CD4-positive, alpha-beta T cell (primary cell): ENCODE data around the gene SIMC1. TPM values are rescaled to one million over a fixed set of nuclear protein-coding genes. Genes with fewer than 3 reads are reported as not detected.
A peak's percentile ranks its signal among the peaks of the same experiment; 100 is the strongest.

Experiments used
- ATAC-seq: fragments of 200-7000 bp; cut with Tn5 transposase; one replicate; pipeline ENCODE4 v1.10.0; 2022; ENCODE audit warnings: mild to moderate bottlenecking; ENCODE audit not compliant: poor library complexity
- CTCF ChIA-PET: fragments of 350-600 bp; sonication (Branson Sonifier 250); formaldehyde crosslinking; loops from one replicate; lab custom pipeline; 2021; ENCODE audit warnings: antibody characterized with exemption, inconsistent platforms; lab: Charles Lee
- POLR2A ChIA-PET: fragments of 350-600 bp; sonication (Branson Sonifier 250); formaldehyde crosslinking; loops from one replicate; lab custom pipeline; 2021; ENCODE audit warnings: antibody characterized with exemption, inconsistent platforms; lab: Charles Lee
- DNase-seq, 14 experiments: peaks; one replicate each; pipeline ENCODE4 v3.0.0-alpha.2; 2013 to 2020; ENCODE audit warnings: mixed read lengths in 2 of 14
- H3K27ac ChIP-seq, 2 donors: one replicate each; pipeline versions ENCODE4 v1.5.1 to v1.7.0; 2013; ENCODE audit warnings: low read length in 2 of 2, low read depth in 1 of 2, mild to moderate bottlenecking in 1 of 2
- H3K27me3 ChIP-seq, 2 experiments: 1 replicate in 1 of 2; 2 replicates in 1 of 2; pipeline versions ENCODE4 v1.6.1 to v1.7.0; 2013; ENCODE audit warnings: low read length in 2 of 2, control low read depth in 1 of 2, mild to moderate bottlenecking in 1 of 2, moderate library complexity in 1 of 2; ENCODE audit not compliant: insufficient read depth in 2 of 2, control insufficient read depth in 1 of 2
- H3K36me3 ChIP-seq: one replicate; pipeline ENCODE4 v1.6.1; 2013; ENCODE audit warnings: low read length, control low read depth; ENCODE audit not compliant: insufficient read depth
- H3K4me1 ChIP-seq: one replicate; pipeline ENCODE4 v1.6.1; 2013; ENCODE audit warnings: low read length, control low read depth; ENCODE audit not compliant: insufficient read depth
- H3K4me3 ChIP-seq: one replicate; pipeline ENCODE4 v1.5.1; 2013; ENCODE audit warnings: mild to moderate bottlenecking, low read length, moderate library complexity
- H3K9me3 ChIP-seq, 2 experiments: 1 replicate in 1 of 2; 2 replicates in 1 of 2; pipeline versions ENCODE4 v1.6.1 to v1.7.0; 2013; ENCODE audit warnings: low read length in 2 of 2, mild to moderate bottlenecking in 2 of 2, control low read depth in 1 of 2, moderate library complexity in 1 of 2; ENCODE audit not compliant: control insufficient read depth in 1 of 2, insufficient read depth in 1 of 2
- H3K27ac Mint-ChIP-seq: one replicate; pipeline ENCODE4 v1.8.0; 2020; ENCODE audit warnings: mixed read lengths
- H3K27me3 Mint-ChIP-seq: one replicate; pipeline ENCODE4 v1.8.0; 2021; ENCODE audit warnings: mixed read lengths
- H3K36me3 Mint-ChIP-seq: one replicate; pipeline ENCODE4 v1.8.0; 2021; ENCODE audit warnings: low read depth, mixed read lengths
- H3K4me1 Mint-ChIP-seq: one replicate; pipeline ENCODE4 v1.8.0; 2021; ENCODE audit warnings: low read depth, mixed read lengths
- H3K4me3 Mint-ChIP-seq: one replicate; pipeline ENCODE4 v1.8.0; 2020; ENCODE audit warnings: mild to moderate bottlenecking, mixed read lengths
- H3K9me3 Mint-ChIP-seq: one replicate; pipeline ENCODE4 v1.8.0; 2020; ENCODE audit warnings: mixed read lengths
- intact Hi-C, 2 experiments: fragments of 100-400 bp; cut with DNase I in 1 of 2; cut with micrococcal nuclease in 1 of 2; formaldehyde crosslinking; loops; one replicate each; pipeline versions ENCODE4 v1.15.1 to v1.9.0; 2023 to 2025; cut with DNase I, micrococcal nuclease
- total RNA-seq, 174 experiments: library from RNA in 2 of 174; stranded (reverse) in 2 of 174; gene quantifications; one replicate each; pipeline ENCODE4 v1.2.3 and lab custom pipeline; 2021 to 2026
- TF ChIP-seq, protein P1 (sequence below): fragments of 200-600 bp; IDR thresholded peaks from one replicate; pipeline ENCODE4 v1.8.0; 2022; ENCODE audit warnings: antibody characterized with exemption, mild to moderate bottlenecking

The SIMC1 gene
- total RNA-seq, 2 experiments from 2014 or later, result 15.4 to 17.4 TPM

DNA sequence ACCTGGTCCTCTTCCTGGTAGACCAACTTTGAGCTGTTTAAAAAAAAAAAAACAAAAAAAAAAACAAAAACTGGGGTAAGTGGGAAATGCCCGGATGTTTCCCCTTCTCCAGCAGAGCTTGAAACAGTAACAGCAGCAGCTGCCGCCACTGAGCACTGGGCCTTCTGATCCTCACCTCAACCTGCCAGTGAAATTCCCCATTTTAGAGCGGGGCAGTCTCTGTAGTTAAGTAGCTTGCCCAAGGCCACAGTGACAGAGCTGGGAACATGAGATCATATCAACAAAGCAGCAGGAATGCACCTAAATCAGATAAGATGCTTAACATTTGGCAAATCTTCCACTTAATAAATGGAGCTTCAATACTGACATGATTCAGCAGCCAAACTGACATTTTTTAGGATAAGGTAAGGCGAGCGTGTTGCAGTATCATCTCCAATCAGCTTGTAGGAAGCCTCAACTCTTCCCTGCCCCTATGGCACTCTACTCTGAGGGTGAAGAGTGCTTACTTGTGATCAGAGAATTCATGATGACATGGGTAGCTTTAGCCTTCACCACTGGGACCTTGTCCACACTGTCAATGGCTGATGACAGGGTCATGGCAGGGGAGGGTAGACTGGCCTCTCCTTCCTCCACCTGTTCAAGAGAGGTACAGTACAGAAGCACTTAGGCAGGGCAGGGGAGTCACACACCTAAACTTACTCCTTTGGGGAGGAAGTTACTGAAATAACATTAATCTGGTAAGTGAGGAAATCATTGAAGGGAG is 114.1 kb downstream of the SIMC1 start:
- intact Hi-C loops, result no loop called here
- ATAC-seq, result no peak
- POLR2A ChIA-PET, result interaction anchor here (1.7 kb wide), 1 partner anchor 9 kb away, joined by 9 read pairs; the partner anchor contains the start of gene KIAA1191
- DNase-seq, result no peak
- Histone ChIP-seq H3K4me1 (peaks cover 3% of the 10 kb centered on the region), H3K9me3 (no peaks in the 10 kb centered on the region), H3K36me3 (peaks cover 98% of the 10 kb centered on the region), H3K27ac (no peak overlapping the region), H3K27me3 (no peaks in the 10 kb centered on the region), H3K4me3 (no peak overlapping the region)
- Mint-ChIP-seq H3K9me3 (no peaks in the 10 kb centered on the region), H3K4me3 (no peak overlapping the region), H3K27me3 (no peaks in the 10 kb centered on the region), H3K4me1 (peaks cover 22% of the 10 kb centered on the region), H3K27ac (peak overlapping the region; percentile 22), H3K36me3 (peaks cover 98% of the 10 kb centered on the region)
- CTCF ChIA-PET, result interaction anchor here (0.7 kb wide), 1 partner anchor 120 kb away, joined by 4 read pairs; no protein-coding TSS in a partner anchor
- TF ChIP-seq, protein P1, sequence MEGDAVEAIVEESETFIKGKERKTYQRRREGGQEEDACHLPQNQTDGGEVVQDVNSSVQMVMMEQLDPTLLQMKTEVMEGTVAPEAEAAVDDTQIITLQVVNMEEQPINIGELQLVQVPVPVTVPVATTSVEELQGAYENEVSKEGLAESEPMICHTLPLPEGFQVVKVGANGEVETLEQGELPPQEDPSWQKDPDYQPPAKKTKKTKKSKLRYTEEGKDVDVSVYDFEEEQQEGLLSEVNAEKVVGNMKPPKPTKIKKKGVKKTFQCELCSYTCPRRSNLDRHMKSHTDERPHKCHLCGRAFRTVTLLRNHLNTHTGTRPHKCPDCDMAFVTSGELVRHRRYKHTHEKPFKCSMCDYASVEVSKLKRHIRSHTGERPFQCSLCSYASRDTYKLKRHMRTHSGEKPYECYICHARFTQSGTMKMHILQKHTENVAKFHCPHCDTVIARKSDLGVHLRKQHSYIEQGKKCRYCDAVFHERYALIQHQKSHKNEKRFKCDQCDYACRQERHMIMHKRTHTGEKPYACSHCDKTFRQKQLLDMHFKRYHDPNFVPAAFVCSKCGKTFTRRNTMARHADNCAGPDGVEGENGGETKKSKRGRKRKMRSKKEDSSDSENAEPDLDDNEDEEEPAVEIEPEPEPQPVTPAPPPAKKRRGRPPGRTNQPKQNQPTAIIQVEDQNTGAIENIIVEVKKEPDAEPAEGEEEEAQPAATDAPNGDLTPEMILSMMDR, result no peak

GRCh38 chr5:176353533-176353932 is 115.3 kb downstream of the SIMC1 start:
- H3K9me3 ChIP-seq, result no peaks in the 10 kb centered on the region

DNA sequence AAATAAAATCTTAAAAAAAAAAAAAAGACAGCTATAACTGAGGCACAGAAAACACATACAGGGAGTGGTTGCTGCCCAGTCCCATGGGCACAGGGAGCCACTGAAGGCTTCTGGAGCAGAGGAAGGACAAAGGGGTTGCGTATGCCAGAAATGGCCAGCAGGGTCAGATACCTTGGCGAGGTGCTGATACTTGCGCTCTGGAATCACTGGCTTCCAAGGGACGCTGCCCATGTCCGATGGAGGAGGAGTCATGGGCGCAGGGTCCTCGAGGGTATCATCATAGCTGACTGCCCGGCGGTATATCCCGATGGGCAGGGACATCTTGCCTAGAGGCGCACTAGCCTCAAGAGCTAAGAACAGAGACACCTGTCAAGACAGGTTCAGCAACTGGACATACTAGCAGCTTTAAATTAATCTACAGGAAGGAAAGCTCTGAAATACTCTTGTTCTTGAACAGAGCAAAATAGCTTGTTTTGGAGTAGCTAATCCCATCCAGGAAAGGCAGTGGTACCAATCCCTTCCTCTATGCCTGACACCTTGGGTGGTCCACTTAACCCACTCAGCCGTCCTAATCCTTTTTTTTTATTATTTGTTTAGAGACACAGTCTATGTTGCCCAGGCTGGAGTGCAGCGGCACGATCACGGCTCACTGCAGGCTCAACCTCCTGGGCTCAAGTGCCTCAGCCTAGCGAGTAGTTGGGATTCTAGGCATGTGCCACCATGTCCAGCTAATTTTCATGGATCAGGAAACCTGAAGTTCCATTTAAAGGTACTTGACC is 117.4 kb downstream of the SIMC1 start:
- no peaks in the 10 kb centered on the region for H3K9me3 Mint-ChIP-seq
- no peaks in the 10 kb centered on the region for H3K27me3 ChIP-seq
- peaks cover 85% of the 10 kb centered on the region for H3K36me3 Mint-ChIP-seq
- ATAC-seq (no peak), DNase-seq (no peak)
- peaks cover 13% of the 10 kb centered on the region for H3K4me1 ChIP-seq
- ChIA-PET CTCF (no interaction called here), POLR2A (interaction anchor here (1.5 kb wide), 1 partner anchor 92 kb away, joined by 3 read pairs; no protein-coding TSS in a partner anchor)
- H3K27ac Mint-ChIP-seq, result no peak overlapping the region
- no peaks in the 10 kb centered on the region for H3K27me3 Mint-ChIP-seq
- no peaks in the 10 kb centered on the region for H3K9me3 ChIP-seq
- intact Hi-C loops, result no loop called here
- H3K27ac ChIP-seq, result no peak overlapping the region
- peaks cover 80% of the 10 kb centered on the region for H3K36me3 ChIP-seq
- TF ChIP-seq, protein P1, result no peak
- no peak overlapping the region for H3K4me3 Mint-ChIP-seq
- peaks cover 41% of the 10 kb centered on the region for H3K4me1 Mint-ChIP-seq
- no peak overlapping the region for H3K4me3 ChIP-seq

More at GRCh38 chr5:176353533-176353932, 115.3 kb downstream of the SIMC1 start:
- H3K27me3 Mint-ChIP-seq, result no peaks in the 10 kb centered on the region
- ChIA-PET CTCF (no interaction called here), POLR2A (no interaction called here)
- H3K4me3 Mint-ChIP-seq, result no peak overlapping the region
- H3K9me3 Mint-ChIP-seq, result no peaks in the 10 kb centered on the region
- Histone ChIP-seq H3K27ac (no peak overlapping the region), H3K36me3 (peaks cover 94% of the 10 kb centered on the region), H3K4me1 (peaks cover 3% of the 10 kb centered on the region), H3K4me3 (no peak overlapping the region), H3K27me3 (no peaks in the 10 kb centered on the region)
- TF ChIP-seq, protein P1, result no peak
- intact Hi-C loops, result no loop called here
- DNase-seq (no peak), ATAC-seq (no peak)
- peaks cover 98% of the 10 kb centered on the region for H3K36me3 Mint-ChIP-seq
- H3K4me1 Mint-ChIP-seq, result peaks cover 33% of the 10 kb centered on the region
- peak overlapping the region; percentile 22 for H3K27ac Mint-ChIP-seq
